Uterus (tissue), 2 donors: ENCODE results near the gene CARNS1.

Experiments used
- CTCF ChIP-seq, 4 experiments: fragments of 200-600 bp in 2 of 4; fragments of 450-650 bp in 2 of 4; sonication (generic) in 2 of 4; IDR thresholded peaks; one replicate each; pipeline ENCODE4 v1.5.1; 2016 to 2019; ENCODE audit warnings: antibody characterized with exemption in 4 of 4, mild to moderate bottlenecking in 2 of 4, moderate library complexity in 1 of 4
- POLR2A ChIP-seq, 2 donors: fragments of 450-650 bp; IDR thresholded peaks; one replicate each; pipeline ENCODE4 v1.6.1; 2016; ENCODE audit warnings: antibody characterized with exemption in 2 of 2, mild to moderate bottlenecking in 1 of 2, moderate library complexity in 1 of 2

- TF ChIP-seq CTCF (IDR thresholded peaks at IDR 0.05), result peak in 3 of 4 experiments; percentile 19 to 62 (median 56)
- peak; percentile 24 to 52 for TF ChIP-seq POLR2A (IDR thresholded peaks at IDR 0.05)
Observed at GRCh38 chr11:67373648-67374570, 41.6 kb upstream of the CARNS1 start.
